ENCODE data around the gene ZMPSTE24. TPM values are rescaled to one million over a fixed set of nuclear protein-coding genes. Genes with fewer than 3 reads are reported as not detected.
"Not testable (repeated sequence)": the region's sequence is repeated elsewhere in the genome, so short reads cannot be mapped to it uniquely, and the experiment has no call there.

The ZMPSTE24 gene
- polyA plus RNA-seq (ENCODE audit: insufficient read length in 12 of 12) = 10 to 100 TPM in 11 of 12 donors, not detected in 1; 25.8 to 50.1 (median 30.5) TPM
- long read RNA-seq, donor 1, transcript ZMPSTE24-201 (10 exons, 3,108 nt) = major isoform, 7 of 10 reads
- long read RNA-seq, donor 1, partial matches to known transcripts = 0 of 10 reads
- long read RNA-seq, donor 1, other reads (novel, unspliced or antisense) = 0 of 10 reads
- long read RNA-seq, donor 2, transcript ZMPSTE24-201 (10 exons, 3,108 nt) = major isoform, 11 of 13 reads
- long read RNA-seq, donor 2, partial matches to known transcripts = 0 of 13 reads
- long read RNA-seq, donor 2, other reads (novel, unspliced or antisense) = 0 of 13 reads
- long read RNA-seq, donor 3, partial matches to known transcripts = 0 of 4 reads
- long read RNA-seq, donor 3, other reads (novel, unspliced or antisense) = 0 of 4 reads
- long read RNA-seq, donor 4, partial matches to known transcripts = 0 of 4 reads
- long read RNA-seq, donor 4, other reads (novel, unspliced or antisense) = 0 of 4 reads
- long read RNA-seq, donor 5, transcript ZMPSTE24-201 (10 exons, 3,108 nt) = major isoform, 6 of 6 reads
- long read RNA-seq, donor 5, partial matches to known transcripts = 0 of 6 reads
- long read RNA-seq, donor 5, other reads (novel, unspliced or antisense) = 0 of 6 reads
- long read RNA-seq, donor 6, partial matches to known transcripts = 0 of 6 reads
- long read RNA-seq, donor 6, other reads (novel, unspliced or antisense) = 0 of 6 reads
- long read RNA-seq, donor 7, partial matches to known transcripts = 0 of 4 reads
- long read RNA-seq, donor 7, other reads (novel, unspliced or antisense) = 0 of 4 reads
- long read RNA-seq, donor 8, transcript ZMPSTE24-201 (10 exons, 3,108 nt) = major isoform, 9 of 11 reads
- long read RNA-seq, donor 8, partial matches to known transcripts = 0 of 11 reads
- long read RNA-seq, donor 8, other reads (novel, unspliced or antisense) = 0 of 11 reads
- long read RNA-seq, donor 9, transcript ZMPSTE24-203 (2 exons, 530 nt) = major isoform, 5 of 9 reads
- long read RNA-seq, donor 9, partial matches to known transcripts = 0 of 9 reads
- long read RNA-seq, donor 9, other reads (novel, unspliced or antisense) = 0 of 9 reads
- long read RNA-seq, donor 10, partial matches to known transcripts = 0 of 4 reads
- long read RNA-seq, donor 10, other reads (novel, unspliced or antisense) = 0 of 4 reads
- long read RNA-seq, donor 11, partial matches to known transcripts = 0 of 2 reads
- long read RNA-seq, donor 11, other reads (novel, unspliced or antisense) = 0 of 2 reads

GRCh38 chr1:40257688-40258444, at the start of gene ZMPSTE24:
Gene ZMPSTE24 (plus strand): TSS chr1:40258236. CDS start chr1:40258272, 36 bp downstream.
- DNase-seq = peak; percentile 98

GRCh38 chr1:40210511-40211204, 47.4 kb upstream of the ZMPSTE24 start:
- no peak for DNase-seq

- DNase-seq = no peak
These were observed 39.7 kb upstream of the ZMPSTE24 start for GRCh38 chr1:40218333-40218732.

GRCh38 chr1:40221471-40221905, 36.5 kb upstream of the ZMPSTE24 start:
- not testable (repeated sequence) for DNase-seq

GRCh38 chr1:40221977-40222772, 35.9 kb upstream of the ZMPSTE24 start:
- no peak for DNase-seq

GRCh38 chr1:40224040-40224439, 34.0 kb upstream of the ZMPSTE24 start:
- DNase-seq = no peak

- DNase-seq = no peak
These were observed 31.8 kb upstream of the ZMPSTE24 start for GRCh38 chr1:40226192-40226591.

GRCh38 chr1:40232444-40232843, 25.6 kb upstream of the ZMPSTE24 start:
- no peak for DNase-seq

GRCh38 chr1:40239626-40240025, 18.4 kb upstream of the ZMPSTE24 start:
- no peak for DNase-seq

- DNase-seq = no peak
These were observed 17.6 kb upstream of the ZMPSTE24 start for GRCh38 chr1:40240390-40240789.

- DNase-seq = no peak
These were observed 16.7 kb upstream of the ZMPSTE24 start for GRCh38 chr1:40241362-40241761.

GRCh38 chr1:40243351-40243750, 14.7 kb upstream of the ZMPSTE24 start:
- DNase-seq = no peak

GRCh38 chr1:40244138-40244744, 13.8 kb upstream of the ZMPSTE24 start:
- DNase-seq = no peak

GRCh38 chr1:40245686-40246085, 12.3 kb upstream of the ZMPSTE24 start:
- no peak for DNase-seq

GRCh38 chr1:40247655-40248054, 10.4 kb upstream of the ZMPSTE24 start, which contains the start of gene TMCO2:
Gene TMCO2 (plus strand): TSS chr1:40247937. CDS start chr1:40247994, 57 bp downstream.
- no peak for DNase-seq

GRCh38 chr1:40248412-40248811, 9.6 kb upstream of the ZMPSTE24 start:
- no peak for DNase-seq

GRCh38 chr1:40251456-40251855, 6.6 kb upstream of the ZMPSTE24 start:
- DNase-seq = no peak

GRCh38 chr1:40252601-40253000, 5.4 kb upstream of the ZMPSTE24 start:
- DNase-seq = no peak

- DNase-seq = no peak
These were observed 2.8 kb upstream of the ZMPSTE24 start for GRCh38 chr1:40255231-40255630.
